Spleen (tissue), 11 donors: ENCODE data around the gene MRC2. TPM values are rescaled to one million over a fixed set of nuclear protein-coding genes. Genes with fewer than 3 reads are reported as not detected.
"Not testable (repeated sequence)": the region's sequence is repeated elsewhere in the genome, so short reads cannot be mapped to it uniquely, and the experiment has no call there.

Source experiments
- DNase-seq: peaks from one replicate; pipeline ENCODE4 v3.0.0-alpha.2; 2020
- H3K27ac ChIP-seq, 8 donors: fragments of 200-600 bp; sonication (generic) in 7 of 8; 1 replicate in 4 of 8; 2 replicates in 4 of 8; pipeline versions ENCODE4 v1.5.0 to v1.8.0; 2016 to 2021; ENCODE audit warnings: inconsistent platforms in 4 of 8, mild to moderate bottlenecking in 4 of 8, moderate library complexity in 1 of 8
- H3K27me3 ChIP-seq, 7 donors: fragments of 200-600 bp; sonication (generic) in 6 of 7; replicated peaks in 1 of 7; 1 replicate in 4 of 7; 2 replicates in 3 of 7; pipeline versions ENCODE4 v1.5.0 to v1.8.0; 2016 to 2021; ENCODE audit warnings: inconsistent platforms in 3 of 7, mild to moderate bottlenecking in 1 of 7
- H3K36me3 ChIP-seq, 6 donors: fragments of 200-600 bp; sonication (generic) in 5 of 6; 1 replicate in 4 of 6; 2 replicates in 2 of 6; pipeline versions ENCODE4 v1.5.0 to v1.8.0; 2016 to 2021; ENCODE audit warnings: inconsistent platforms in 2 of 6
- H3K4me1 ChIP-seq, 6 donors: fragments of 200-600 bp; sonication (generic) in 5 of 6; 1 replicate in 3 of 6; 2 replicates in 3 of 6; pipeline versions ENCODE4 v1.5.0 to v1.8.0; 2016 to 2021; ENCODE audit warnings: inconsistent platforms in 3 of 6
- H3K4me3 ChIP-seq, 8 donors: fragments of 200-600 bp; sonication (generic) in 7 of 8; 1 replicate in 4 of 8; 2 replicates in 4 of 8; pipeline versions ENCODE4 v1.5.0 to v1.8.0; 2016 to 2021; ENCODE audit warnings: inconsistent platforms in 4 of 8, mild to moderate bottlenecking in 4 of 8, moderate library complexity in 2 of 8
- H3K9me3 ChIP-seq, 8 donors: fragments of 200-600 bp; sonication (generic) in 7 of 8; 1 replicate in 4 of 8; 2 replicates in 4 of 8; pipeline versions ENCODE4 v1.5.0 to v1.8.0; 2016 to 2021; ENCODE audit warnings: inconsistent platforms in 4 of 8
- POLR2A ChIP-seq, 3 donors: fragments of 450-650 bp; IDR thresholded peaks; one replicate each; pipeline ENCODE4 v1.5.1; 2017; ENCODE audit warnings: antibody characterized with exemption in 3 of 3, mild to moderate bottlenecking in 1 of 3
- POLR2AphosphoS5 ChIP-seq, 3 donors: sonication (generic); formaldehyde crosslinking; IDR thresholded peaks; one replicate each; pipeline ENCODE4 v1.5.1; 2017; ENCODE audit warnings: antibody characterized with exemption in 3 of 3
- WGBS, 5 donors: extraction: QIAGEN DNeasy Blood & Tissue Kit in 3 of 5; methylation state at CpG; one replicate each; pipeline versions ENCODE4 v1.1.5 to v1.1.7; 2013 to 2018; 5-methylcytosine and 5-hydroxymethylcytosine counted together
- intact Hi-C: fragments of 100-400 bp; cut with DNase I; formaldehyde crosslinking; loops from one replicate; pipeline ENCODE4 v1.15.0; 2023; ENCODE audit warnings: low total_unique reads
- polyA plus RNA-seq, 3 donors: library from polyadenylated mRNA; stranded (reverse); fragments of 200-250 nt; gene quantifications; one replicate each; pipeline ENCODE4 v1.2.1, GENCODE V29; 2013
- total RNA-seq, 7 donors: library from RNA; depleted of rRNA in 3 of 7; stranded (reverse); fragments of >200 nt in 3 of 7; fragmentation: NEBNext Ultra II Directional in 4 of 7; extraction: Animal tissue kit (Norgen Biotek cat#: 25700) in 4 of 7; gene quantifications; one replicate each; pipeline versions ENCODE4 v1.1.0 to v1.2.1, GENCODE V29; 2016 to 2021
- TF ChIP-seq, protein P1 (sequence below), 11 experiments: fragments of 200-600 bp in 7 of 11; fragments of 450-650 bp in 4 of 11; sonication (generic) in 4 of 11; IDR thresholded peaks in 8 of 11; conservative IDR thresholded peaks in 3 of 11; 1 replicate in 7 of 11; 2 replicates in 4 of 11; pipeline versions ENCODE4 v1.4.0 to v1.8.0; 2016 to 2021; ENCODE audit warnings: antibody characterized with exemption in 11 of 11, inconsistent platforms in 4 of 11, mild to moderate bottlenecking in 1 of 11
- donor health status: healthy with polysubstance abuse.
- donor health status: DM: no; HTN: no; CAD: no; lungs with moderate emphysema.
- donor health status: DM: no; HTN: no; CAD: no.
- donor health status: Bipolar disorder and iron deficiency.
- donor health status: healthy.
- donor health status: DM: no; HTN: no; CAD: no.
- donor health status: DM: yes; HTN: yes; CAD: no.

Gene MRC2
- total and polyA plus RNA-seq, 10 donors = 4.5 to 75.1 (median 38.7) TPM

DNA sequence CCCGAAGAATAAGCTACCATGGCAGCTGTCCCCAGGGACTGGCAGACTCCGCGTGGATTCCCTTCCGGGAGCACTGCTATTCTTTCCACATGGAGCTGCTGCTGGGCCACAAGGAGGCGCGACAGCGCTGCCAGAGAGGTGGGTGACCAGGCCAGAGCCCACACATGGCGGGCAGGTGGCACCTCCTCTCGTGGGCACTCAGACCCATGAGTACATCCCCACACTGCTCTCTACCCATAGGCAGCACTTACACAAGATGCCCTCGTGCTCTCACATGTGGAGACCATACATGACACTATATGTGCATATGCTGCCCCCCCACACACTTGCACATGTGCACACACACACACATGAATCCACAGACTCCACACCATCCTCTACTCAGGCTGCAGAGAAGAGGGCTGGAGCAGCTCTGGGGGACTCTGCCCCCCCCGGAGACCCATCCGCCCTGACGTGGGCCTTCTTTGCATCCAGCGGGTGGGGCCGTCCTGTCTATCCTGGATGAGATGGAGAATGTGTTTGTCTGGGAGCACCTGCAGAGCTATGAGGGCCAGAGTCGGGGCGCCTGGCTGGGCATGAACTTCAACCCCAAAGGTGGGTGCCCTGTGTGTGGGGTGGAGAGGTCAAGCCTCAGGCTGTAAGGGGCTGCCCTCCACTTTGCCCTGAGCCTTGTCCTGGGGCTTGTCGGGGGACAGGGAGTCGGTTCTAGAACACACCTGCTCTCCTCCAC is 62.9 kb downstream of the MRC2 start:
- Histone ChIP-seq H3K27me3 (no peaks in the 10 kb centered on the region), H3K4me3 (no peak overlapping the region), H3K4me1 (peaks cover 0 to 23% (median 9%) of the 10 kb centered on the region in 6 donors), H3K36me3 (peaks cover 0 to 40% (median 0%) of the 10 kb centered on the region in 6 donors), H3K27ac (no peak overlapping the region), H3K9me3 (no peaks in the 10 kb centered on the region)
- intact Hi-C loops = no loop called here
- 84 to 96% (median 92%) methylated on average over 10 to 19 of the region's 19 CpGs for WGBS, 5 donors
- no peak for DNase-seq
- no peak for TF ChIP-seq POLR2AphosphoS5 (IDR thresholded peaks at IDR 0.05)
- TF ChIP-seq, protein P1, sequence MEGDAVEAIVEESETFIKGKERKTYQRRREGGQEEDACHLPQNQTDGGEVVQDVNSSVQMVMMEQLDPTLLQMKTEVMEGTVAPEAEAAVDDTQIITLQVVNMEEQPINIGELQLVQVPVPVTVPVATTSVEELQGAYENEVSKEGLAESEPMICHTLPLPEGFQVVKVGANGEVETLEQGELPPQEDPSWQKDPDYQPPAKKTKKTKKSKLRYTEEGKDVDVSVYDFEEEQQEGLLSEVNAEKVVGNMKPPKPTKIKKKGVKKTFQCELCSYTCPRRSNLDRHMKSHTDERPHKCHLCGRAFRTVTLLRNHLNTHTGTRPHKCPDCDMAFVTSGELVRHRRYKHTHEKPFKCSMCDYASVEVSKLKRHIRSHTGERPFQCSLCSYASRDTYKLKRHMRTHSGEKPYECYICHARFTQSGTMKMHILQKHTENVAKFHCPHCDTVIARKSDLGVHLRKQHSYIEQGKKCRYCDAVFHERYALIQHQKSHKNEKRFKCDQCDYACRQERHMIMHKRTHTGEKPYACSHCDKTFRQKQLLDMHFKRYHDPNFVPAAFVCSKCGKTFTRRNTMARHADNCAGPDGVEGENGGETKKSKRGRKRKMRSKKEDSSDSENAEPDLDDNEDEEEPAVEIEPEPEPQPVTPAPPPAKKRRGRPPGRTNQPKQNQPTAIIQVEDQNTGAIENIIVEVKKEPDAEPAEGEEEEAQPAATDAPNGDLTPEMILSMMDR (IDR thresholded peaks at IDR 0.05 in 8 of 11, conservative IDR thresholded peaks at IDR 0.05 in 3 of 11) = no peak
- no peak for TF ChIP-seq POLR2A (IDR thresholded peaks at IDR 0.05)

DNA sequence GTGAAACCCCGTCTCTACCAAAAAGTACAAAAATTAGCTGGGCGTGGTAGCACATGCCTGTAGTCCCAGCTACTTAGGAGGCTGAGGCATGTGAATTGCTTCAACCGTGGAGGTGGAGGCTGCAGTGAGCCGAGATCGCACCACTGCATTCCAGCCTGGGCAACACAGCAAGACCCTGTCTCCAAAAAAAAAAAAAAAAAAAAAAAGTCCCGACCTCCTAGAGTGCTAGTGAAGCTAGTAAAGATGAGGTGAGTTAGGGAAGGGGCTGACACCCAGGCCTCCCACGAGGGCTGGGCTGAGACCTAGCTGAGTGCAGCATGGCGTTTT is 64.1 kb downstream of the MRC2 start:
- H3K27me3 ChIP-seq, H3K27ac ChIP-seq, H3K4me3 ChIP-seq, intact Hi-C loops, DNase-seq, H3K9me3 ChIP-seq: not testable (repeated sequence)
- Histone ChIP-seq H3K4me1 (peaks cover 0 to 30% (median 12%) of the 10 kb centered on the region in 6 donors), H3K36me3 (peaks cover 0 to 40% (median 0%) of the 10 kb centered on the region in 6 donors)
- WGBS, 5 donors = 74 to 94% (median 87%) methylated on average over 8 of the region's 8 CpGs

DNA sequence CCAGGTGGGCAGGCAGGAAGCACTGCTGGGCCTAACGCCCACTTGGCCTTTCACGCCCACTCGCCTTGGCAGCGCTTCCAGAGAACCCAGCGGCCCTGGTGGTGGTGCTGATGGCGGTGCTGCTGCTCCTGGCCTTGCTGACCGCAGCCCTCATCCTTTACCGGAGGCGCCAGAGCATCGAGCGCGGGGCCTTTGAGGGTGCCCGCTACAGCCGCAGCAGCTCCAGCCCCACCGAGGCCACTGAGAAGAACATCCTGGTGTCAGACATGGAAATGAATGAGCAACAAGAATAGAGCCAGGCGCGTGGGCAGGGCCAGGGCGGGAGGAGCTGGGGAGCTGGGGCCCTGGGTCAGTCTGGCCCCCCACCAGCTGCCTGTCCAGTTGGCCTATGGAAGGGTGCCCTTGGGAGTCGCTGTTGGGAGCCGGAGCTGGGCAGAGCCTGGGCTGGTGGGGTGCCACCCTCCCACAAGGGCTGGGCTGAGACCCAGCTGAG is 64.7 kb downstream of the MRC2 start:
- WGBS, 5 donors = 90 to 98% (median 93%) methylated on average over 12 to 20 of the region's 20 CpGs

DNA sequence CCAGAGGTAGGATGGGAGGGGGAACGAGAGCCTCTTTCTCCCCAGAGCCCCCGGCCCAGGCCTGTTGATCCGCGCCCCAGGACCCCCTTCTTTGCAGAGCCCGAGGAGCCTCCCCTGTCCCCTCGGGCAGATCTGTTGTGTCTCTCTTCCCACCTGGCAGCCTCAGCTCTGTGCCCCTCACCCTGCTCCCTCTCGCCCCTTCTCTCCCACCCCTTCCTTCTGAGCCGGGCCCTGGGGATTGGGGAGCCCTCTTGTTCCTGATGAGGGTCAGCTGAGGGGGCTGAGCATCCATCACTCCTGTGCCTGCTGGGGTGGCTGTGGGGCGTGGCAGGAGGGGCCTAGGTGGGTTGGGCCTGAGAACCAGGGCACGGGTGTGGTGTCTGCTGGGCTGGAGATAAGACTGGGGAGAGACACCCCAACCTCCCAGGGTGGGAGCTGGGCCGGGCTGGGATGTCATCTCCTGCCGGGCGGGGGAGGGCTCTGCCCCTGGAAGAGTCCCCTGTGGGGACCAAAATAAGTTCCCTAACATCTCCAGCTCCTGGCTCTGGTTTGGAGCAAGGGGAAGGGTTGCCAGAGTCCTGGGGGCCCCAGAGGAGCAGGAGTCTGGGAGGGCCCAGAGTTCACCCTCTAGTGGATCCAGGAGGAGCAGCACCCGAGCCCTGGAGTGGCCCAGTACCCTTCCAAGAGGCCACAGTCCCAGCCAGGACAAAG is 65.4 kb downstream of the MRC2 start:
- 80 to 88% (median 85%) methylated on average over 13 to 14 of the region's 14 CpGs for WGBS, 5 donors
- Histone ChIP-seq H3K27me3 (peaks cover 0 to 20% (median 0%) of the 10 kb centered on the region in 7 donors), H3K4me1 (peaks cover 0 to 36% (median 12%) of the 10 kb centered on the region in 6 donors), H3K27ac (no peak overlapping the region), H3K36me3 (peaks cover 0 to 40% (median 0%) of the 10 kb centered on the region in 6 donors), H3K4me3 (no peak overlapping the region), H3K9me3 (no peaks in the 10 kb centered on the region)
- intact Hi-C loops = no loop called here
- TF ChIP-seq, protein P1 (IDR thresholded peaks at IDR 0.05 in 8 of 11, conservative IDR thresholded peaks at IDR 0.05 in 3 of 11) = peak in 4 of 11 experiments; percentile 20 to 25 (median 22)
- no peak for TF ChIP-seq POLR2AphosphoS5 (IDR thresholded peaks at IDR 0.05)
- DNase-seq = no peak

More for the DNA sequence above, 64.7 kb downstream of the MRC2 start:
- H3K9me3 ChIP-seq = no peaks in the 10 kb centered on the region
- intact Hi-C loops = no loop called here
- H3K27me3 ChIP-seq = peaks cover 0 to 13% (median 0%) of the 10 kb centered on the region in 7 donors
- no peak for DNase-seq
- peaks cover 0 to 40% (median 0%) of the 10 kb centered on the region in 6 donors for H3K36me3 ChIP-seq
- TF ChIP-seq POLR2A (IDR thresholded peaks at IDR 0.05) (no peak), POLR2AphosphoS5 (IDR thresholded peaks at IDR 0.05) (no peak)
- TF ChIP-seq, protein P1 (IDR thresholded peaks at IDR 0.05 in 8 of 11, conservative IDR thresholded peaks at IDR 0.05 in 3 of 11) = no peak
- no peak overlapping the region for H3K27ac ChIP-seq
- H3K4me1 ChIP-seq = peaks cover 0 to 36% (median 12%) of the 10 kb centered on the region in 6 donors
- H3K4me3 ChIP-seq = no peak overlapping the region
